ENCODE data around the gene UBAP2L.

- no peak for TF ChIP-seq CTCF (IDR thresholded peaks at IDR 0.05)
- no peak for TF ChIP-seq EP300 (IDR thresholded peaks at IDR 0.05)
- TF ChIP-seq POLR2AphosphoS5 (IDR thresholded peaks at IDR 0.05): no peak
Measured at GRCh38 chr1:154199563-154199879, 21.2 kb upstream of the UBAP2L start.
